KMS-11 (cell line): Measurements from ENCODE around the gene EHMT2.
"Not testable (repeated sequence)": the region's sequence is repeated elsewhere in the genome, so short reads cannot be mapped to it uniquely, and the experiment has no call there.

Experiments used
- H2AFZ ChIP-seq: fragments of 200-600 bp; sonication (generic); 2 replicates; pipeline ENCODE4 v1.6.1; 2016; ENCODE audit warnings: antibody characterized with exemption, mixed run types, low read depth
- H3K27ac ChIP-seq: fragments of 200-600 bp; sonication (generic); 2 replicates; pipeline ENCODE4 v1.6.1; 2016; ENCODE audit warnings: mild to moderate bottlenecking, mixed run types
- H3K27me3 ChIP-seq: fragments of 200-600 bp; sonication (generic); 2 replicates; pipeline ENCODE4 v1.6.1; 2017; ENCODE audit warnings: mild to moderate bottlenecking, low read depth, mixed run types, moderate library complexity; ENCODE audit not compliant: insufficient read depth
- H3K36me3 ChIP-seq: fragments of 200-600 bp; sonication (generic); 2 replicates; pipeline ENCODE4 v1.6.1; 2017; ENCODE audit warnings: mild to moderate bottlenecking, mixed run types; ENCODE audit not compliant: insufficient read depth
- H3K4me1 ChIP-seq: fragments of 200-600 bp; sonication (generic); 2 replicates; pipeline ENCODE4 v1.6.1; 2016; ENCODE audit warnings: mild to moderate bottlenecking, low read depth, mixed run types; ENCODE audit not compliant: poor library complexity, severe bottlenecking
- H3K4me2 ChIP-seq: fragments of 200-600 bp; sonication (generic); 2 replicates; pipeline ENCODE4 v1.7.0; 2016; ENCODE audit warnings: mild to moderate bottlenecking, mixed run types
- H3K4me3 ChIP-seq: fragments of 200-600 bp; sonication (generic); IDR thresholded peaks from 2 replicates; pipeline ENCODE4 v1.6.1; 2017; ENCODE audit warnings: low read depth, low read length, mixed read lengths; ENCODE audit not compliant: insufficient read depth
- H3K79me2 ChIP-seq: fragments of 200-600 bp; sonication (generic); 2 replicates; pipeline ENCODE4 v1.6.1; 2016; ENCODE audit warnings: low read depth, mixed run types; ENCODE audit not compliant: insufficient read depth
- H3K9ac ChIP-seq: fragments of 200-600 bp; sonication (generic); 2 replicates; pipeline ENCODE4 v1.6.1; 2016; ENCODE audit warnings: mild to moderate bottlenecking, mixed run types
- H4K20me1 ChIP-seq: fragments of 200-600 bp; sonication (generic); 2 replicates; pipeline ENCODE4 v1.6.1; 2016; ENCODE audit warnings: mild to moderate bottlenecking, mixed run types; ENCODE audit not compliant: insufficient read depth
- CTCF ChIP-seq: fragments of 200-600 bp; sonication (generic); conservative IDR thresholded peaks from 2 replicates; pipeline ENCODE4 v1.6.1; 2017; ENCODE audit warnings: low read depth, mild to moderate bottlenecking, antibody characterized with exemption, low read length, moderate library complexity, mixed read lengths

The EHMT2 gene

DNA sequence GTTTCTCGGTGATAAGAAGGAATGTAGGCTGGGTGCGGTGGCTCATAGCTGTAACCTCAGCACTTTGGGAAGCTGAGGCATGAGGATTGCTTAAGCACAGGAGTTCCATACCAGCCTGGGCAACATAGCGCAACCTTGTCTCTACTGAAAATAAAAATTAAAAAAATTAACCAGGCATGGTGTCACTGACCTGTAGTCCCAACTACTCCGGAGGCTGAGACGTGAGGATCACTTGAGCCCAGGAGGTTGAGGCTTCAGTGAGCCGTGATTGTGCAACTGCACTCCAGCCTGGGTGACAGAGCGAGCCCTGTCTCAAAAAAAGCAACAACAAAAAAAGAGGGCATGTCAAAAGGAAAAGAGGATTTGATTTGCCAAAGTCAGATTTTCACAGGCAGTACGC is 38.8 kb downstream of the EHMT2 start:
- Histone ChIP-seq H2AFZ (no peak overlapping the region), H3K36me3 (no peaks in the 10 kb centered on the region), H3K79me2 (no peaks in the 10 kb centered on the region), H3K4me1 (peaks cover 10% of the 10 kb centered on the region), H3K27me3 (no peaks in the 10 kb centered on the region), H3K4me3 (no peak overlapping the region), H3K9ac (no peak overlapping the region), H4K20me1 (no peaks in the 10 kb centered on the region), H3K27ac (no peak overlapping the region), H3K4me2 (no peak overlapping the region)
- no peak for TF ChIP-seq CTCF

DNA sequence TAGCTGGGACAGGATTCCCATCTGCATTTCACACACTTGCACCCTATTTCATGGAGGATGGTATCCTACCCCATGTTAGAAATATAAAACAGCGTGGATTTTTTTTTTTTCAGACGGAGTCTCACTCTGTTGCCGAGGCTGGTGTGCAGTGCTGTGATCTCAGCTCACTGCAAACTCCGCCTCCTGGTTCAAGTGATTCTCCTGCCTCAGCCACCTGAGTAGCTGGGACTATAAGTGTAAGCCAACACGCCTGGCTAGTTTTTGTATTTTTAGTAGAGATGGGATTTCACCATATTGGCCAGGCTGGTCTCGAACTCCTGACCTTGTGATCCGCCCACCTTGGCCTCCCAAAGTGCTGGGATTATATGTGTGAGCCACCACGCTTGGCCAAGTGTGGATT is 39.7 kb downstream of the EHMT2 start:
- H3K4me2 ChIP-seq, H3K27ac ChIP-seq, H3K79me2 ChIP-seq, H3K4me1 ChIP-seq, H3K36me3 ChIP-seq, H3K27me3 ChIP-seq, H3K4me3 ChIP-seq, H2AFZ ChIP-seq, H3K9ac ChIP-seq, H4K20me1 ChIP-seq: not testable (repeated sequence)

DNA sequence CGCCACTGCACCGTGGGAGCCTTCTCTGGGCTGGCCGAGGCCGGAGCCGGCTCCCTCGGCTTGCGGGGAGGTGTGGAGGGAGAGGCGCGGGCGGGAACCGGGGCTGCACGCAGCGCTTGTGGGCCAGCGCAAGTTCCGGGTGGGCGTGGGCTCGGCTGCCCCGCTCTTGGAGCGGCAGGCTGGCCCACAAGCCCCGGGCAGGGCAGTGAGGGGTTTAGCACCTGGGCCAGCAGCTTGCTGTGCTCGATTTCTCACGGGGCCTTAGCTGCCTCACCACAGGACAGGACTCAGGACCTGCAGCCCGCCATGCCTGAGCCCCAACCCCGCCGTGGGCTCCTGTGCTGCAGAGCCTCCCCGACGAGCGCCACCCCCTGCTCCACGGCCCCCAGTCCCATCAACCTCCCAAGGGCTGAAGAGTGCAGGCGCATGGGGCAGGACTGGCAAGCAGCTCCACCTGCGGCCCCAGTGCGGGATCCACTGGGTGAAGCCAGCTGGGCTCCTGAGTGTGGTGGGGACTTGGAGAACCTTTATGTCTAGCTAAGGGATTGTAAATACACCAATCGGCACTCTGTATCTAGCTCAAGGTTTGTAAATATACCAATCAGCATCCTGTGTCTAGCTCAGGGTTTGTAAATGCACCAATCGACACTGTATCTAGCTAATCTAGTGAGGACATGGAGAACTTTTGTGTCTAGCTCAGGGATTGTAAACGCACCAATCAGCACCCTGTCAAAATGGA is 45.3 kb downstream of the EHMT2 start:
- not testable (repeated sequence) for H3K36me3 ChIP-seq, H3K9ac ChIP-seq, H3K4me3 ChIP-seq, H3K4me1 ChIP-seq, H2AFZ ChIP-seq, H3K79me2 ChIP-seq, H3K4me2 ChIP-seq, H3K27me3 ChIP-seq, H3K27ac ChIP-seq, H4K20me1 ChIP-seq

DNA sequence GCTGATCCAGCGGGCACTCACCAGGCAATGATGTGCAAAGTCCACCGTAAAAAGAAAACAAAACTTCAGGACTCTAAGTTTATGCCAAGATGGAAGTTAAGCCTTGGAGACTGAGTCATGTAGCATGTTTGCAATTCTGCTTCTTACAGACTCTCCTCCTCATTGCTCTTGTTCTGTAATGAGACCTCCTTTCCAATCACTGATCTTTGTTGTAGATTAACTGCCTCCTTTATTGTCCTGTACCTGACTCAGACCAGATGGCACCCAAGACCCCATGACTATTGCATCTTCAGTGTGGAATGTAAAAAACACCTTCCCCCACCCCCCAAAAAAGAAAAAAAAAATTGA is 46.0 kb downstream of the EHMT2 start:
- no peaks in the 10 kb centered on the region for H3K27me3 ChIP-seq
- H4K20me1 ChIP-seq = no peaks in the 10 kb centered on the region
- no peaks in the 10 kb centered on the region for H3K36me3 ChIP-seq
- no peaks in the 10 kb centered on the region for H3K79me2 ChIP-seq
- no peak overlapping the region for H3K4me2 ChIP-seq
- no peaks in the 10 kb centered on the region for H3K4me1 ChIP-seq
- no peak overlapping the region for H3K4me3 ChIP-seq
- no peak overlapping the region for H3K9ac ChIP-seq
- H3K27ac ChIP-seq = no peak overlapping the region
- no peak for TF ChIP-seq CTCF
- no peak overlapping the region for H2AFZ ChIP-seq

DNA sequence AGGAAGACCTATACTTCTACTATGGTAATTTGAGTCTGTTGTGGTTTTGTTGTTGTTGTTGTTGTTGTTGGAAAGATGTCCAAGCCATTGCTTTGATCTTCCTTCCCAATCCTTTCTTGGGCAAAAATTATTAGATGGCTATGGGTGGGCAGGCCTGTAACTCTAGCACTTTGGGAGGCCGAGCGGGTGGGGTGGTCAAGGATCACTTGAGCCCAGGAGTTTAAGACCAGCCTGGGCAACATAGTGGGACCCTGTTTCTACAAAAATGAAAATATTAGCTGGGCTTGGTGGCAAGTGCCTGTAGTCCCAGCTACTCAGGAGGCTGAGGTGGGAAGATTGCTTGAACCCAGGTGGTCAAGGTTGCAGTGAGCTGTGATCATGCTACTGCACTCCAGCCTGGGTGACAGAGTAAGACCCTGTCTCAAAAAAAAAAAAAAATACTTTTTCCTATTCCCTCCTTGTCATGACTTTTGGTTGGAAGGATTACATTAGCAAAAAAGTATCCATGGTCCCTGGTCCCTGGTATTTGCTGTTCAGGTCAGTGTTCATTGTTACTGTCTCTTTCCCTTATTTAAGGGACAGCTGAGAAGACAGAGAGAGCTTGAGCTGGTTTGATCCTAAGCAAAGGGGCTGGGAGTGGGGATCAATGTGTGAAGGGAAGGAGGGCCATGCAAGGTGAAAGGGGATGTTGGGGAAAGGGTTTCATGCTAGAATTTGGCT is 46.6 kb downstream of the EHMT2 start:
- H3K4me3 ChIP-seq = no peak overlapping the region
- no peaks in the 10 kb centered on the region for H3K79me2 ChIP-seq
- H4K20me1 ChIP-seq = no peaks in the 10 kb centered on the region
- no peak overlapping the region for H3K9ac ChIP-seq
- no peak overlapping the region for H3K4me2 ChIP-seq
- H3K4me1 ChIP-seq = no peaks in the 10 kb centered on the region
- no peak for TF ChIP-seq CTCF
- no peaks in the 10 kb centered on the region for H3K27me3 ChIP-seq
- H3K36me3 ChIP-seq = no peaks in the 10 kb centered on the region
- no peak overlapping the region for H3K27ac ChIP-seq
- H2AFZ ChIP-seq = no peak overlapping the region
